Measurements from ENCODE around the gene TSPO2. TPM values are rescaled to one million over a fixed set of nuclear protein-coding genes. Genes with fewer than 3 reads are reported as not detected.

Gene TSPO2
- total and polyA plus RNA-seq, 2 of the 13 experiments (the other 11 are each of a cell fraction or from before 2014, with no cell fraction given), result 0.55 TPM; not detected in 1

- peak; percentile 86 for TF ChIP-seq PATZ1 (CRISPR knock-in tag; IDR thresholded peaks at IDR 0.05)
- no peak for TF ChIP-seq ZNF550 (CRISPR knock-in tag; IDR thresholded peaks at IDR 0.05; ENCODE audit: borderline replicate concordance)
- peak; percentile 90 for TF ChIP-seq TBX2 (CRISPR knock-in tag; IDR thresholded peaks at IDR 0.05; ENCODE audit: borderline replicate concordance)
- TF ChIP-seq ZNF713 (CRISPR knock-in tag; IDR thresholded peaks at IDR 0.05), result no peak
- peak; percentile 85; the same call in 1 of the 2 replicates for TF ChIP-seq ZNF292 (CRISPR knock-in tag; IDR thresholded peaks at IDR 0.05; ENCODE audit: borderline replicate concordance, low read depth)
- TF ChIP-seq SMC3 (IDR thresholded peaks at IDR 0.05; ENCODE audit: low read length), result peak; percentile 3; the same call in 1 of the 2 replicates
- 0 out of 2 replicates have a peak, but pooled peaks have one; percentile 31 for TF ChIP-seq ZNF670 (CRISPR knock-in tag; IDR thresholded peaks at IDR 0.05; ENCODE audit: borderline replicate concordance)
- TF ChIP-seq PHF8 (CRISPR knock-in tag; IDR thresholded peaks at IDR 0.05), result peak; percentile 56
- TF ChIP-seq GATA4 (IDR thresholded peaks at IDR 0.05; ENCODE audit: borderline replicate concordance, low read depth), result peak; percentile 74; the same call in 1 of the 2 replicates
- TF ChIP-seq TRAFD1 (CRISPR knock-in tag; IDR thresholded peaks at IDR 0.05; ENCODE audit: borderline replicate concordance), result no peak
- TF ChIP-seq HIVEP1 (CRISPR knock-in tag; IDR thresholded peaks at IDR 0.05), result no peak
- TF ChIP-seq TFAP4 (IDR thresholded peaks at IDR 0.05; ENCODE audit: borderline replicate concordance, low read depth), result peak; percentile 89
- peak; percentile 81 for TF ChIP-seq ZNF746 (CRISPR knock-in tag; IDR thresholded peaks at IDR 0.05)
- no peak; the same call in 1 of the 2 replicates for TF ChIP-seq RCOR2 (CRISPR knock-in tag; IDR thresholded peaks at IDR 0.05)
- TF ChIP-seq MTA1 (CRISPR knock-in tag; IDR thresholded peaks at IDR 0.05; ENCODE audit: borderline replicate concordance), result 0 out of 2 replicates have a peak, but pooled peaks have one; percentile 46
- TF ChIP-seq IKZF1 (IDR thresholded peaks at IDR 0.05), result no peak
- TF ChIP-seq ZNF781 (CRISPR knock-in tag; IDR thresholded peaks at IDR 0.05; ENCODE audit: borderline replicate concordance, not compliant biosample characterization), result no peak
- peak; percentile 63; the same call in 1 of the 2 replicates for TF ChIP-seq DPF2 (CRISPR knock-in tag; IDR thresholded peaks at IDR 0.05; ENCODE audit: borderline replicate concordance, low read depth)
- no peak for TF ChIP-seq ZNF839 (CRISPR knock-in tag; IDR thresholded peaks at IDR 0.05; ENCODE audit: borderline replicate concordance)
- TF ChIP-seq ZNF264 (CRISPR knock-in tag; IDR thresholded peaks at IDR 0.05), result no peak
- no peak for TF ChIP-seq ZNF776 (CRISPR knock-in tag; IDR thresholded peaks at IDR 0.05)
- TF ChIP-seq FOSL2 (CRISPR knock-in tag; IDR thresholded peaks at IDR 0.05), result peak; percentile 97
- TF ChIP-seq MZF1 (CRISPR knock-in tag; IDR thresholded peaks at IDR 0.05; ENCODE audit: borderline replicate concordance), result no peak
- TF ChIP-seq TBP (CRISPR knock-in tag; IDR thresholded peaks at IDR 0.05), result no peak
- no peak for TF ChIP-seq HHEX (CRISPR knock-in tag; IDR thresholded peaks at IDR 0.05)
- peak; percentile 78 to 85 for TF ChIP-seq POLR2A (IDR thresholded peaks at IDR 0.05; ENCODE audit: insufficient read depth in 1 of 2, low read depth in 2 of 2, low read length in 2 of 2)
- peak; percentile 93; the same call in 1 of the 2 replicates for TF ChIP-seq TGIF2 (CRISPR knock-in tag; IDR thresholded peaks at IDR 0.05)
Observed at GRCh38 chr6:41040101-41040939, 1.9 kb upstream of the TSPO2 start (continued).

Data from HepG2 (cell line).